Parathyroid adenoma (tissue), 2 donors: ENCODE results near the gene OR52E5.

Experiments
- H2AFZ ChIP-seq: fragments of 300-600 bp; sonication (generic); one replicate; pipeline ENCODE4 v1.7.0; 2017; ENCODE audit warnings: antibody characterized with exemption, mild to moderate bottlenecking
- H3K27ac ChIP-seq: fragments of 300-600 bp; sonication (generic); one replicate; pipeline ENCODE4 v1.7.0; 2017
- H3K27me3 ChIP-seq: fragments of 300-600 bp; sonication (generic); one replicate; pipeline ENCODE4 v1.7.0; 2017; ENCODE audit warnings: low read length; ENCODE audit not compliant: control insufficient read depth, insufficient read depth
- H3K36me3 ChIP-seq: fragments of 300-600 bp; sonication (generic); one replicate; pipeline ENCODE4 v1.7.0; 2017; ENCODE audit warnings: low read length; ENCODE audit not compliant: control insufficient read depth, insufficient read depth
- H3K4me1 ChIP-seq: fragments of 300-600 bp; sonication (generic); one replicate; pipeline ENCODE4 v1.7.0; 2017; ENCODE audit warnings: control low read depth
- H3K4me2 ChIP-seq: fragments of 300-600 bp; sonication (generic); one replicate; pipeline ENCODE4 v1.7.0; 2017; ENCODE audit warnings: low read length
- H3K4me3 ChIP-seq: fragments of 300-600 bp; sonication (generic); one replicate; pipeline ENCODE4 v1.7.0; 2017; ENCODE audit warnings: low read depth, low read length
- H3K79me2 ChIP-seq: fragments of 300-600 bp; sonication (generic); one replicate; pipeline ENCODE4 v1.7.0; 2017; ENCODE audit warnings: control low read depth
- H3K9ac ChIP-seq: fragments of 300-600 bp; sonication (generic); one replicate; pipeline ENCODE4 v1.7.0; 2017; ENCODE audit warnings: mild to moderate bottlenecking
- H3K9me3 ChIP-seq: fragments of 300-600 bp; sonication (generic); one replicate; pipeline ENCODE4 v1.7.0; 2017; ENCODE audit warnings: low read length; ENCODE audit not compliant: control insufficient read depth
- CTCF ChIP-seq: fragments of 300-600 bp; sonication (generic); IDR thresholded peaks from one replicate; pipeline ENCODE4 v1.7.0; 2017; ENCODE audit warnings: antibody characterized with exemption, mild to moderate bottlenecking
- donor health status: primary hyperparathyroidism.

The OR52E5 gene

GRCh38 chr11:5923427-5923776 lies 30.4 kb downstream of the OR52E5 start:
- no peak overlapping the region for H3K27ac ChIP-seq
- H3K36me3 ChIP-seq: no peaks in the 10 kb centered on the region
- H2AFZ ChIP-seq: no peak overlapping the region
- H3K4me2 ChIP-seq: no peak overlapping the region
- no peaks in the 10 kb centered on the region for H3K9me3 ChIP-seq
- H3K27me3 ChIP-seq: no peaks in the 10 kb centered on the region
- H3K4me1 ChIP-seq: no peaks in the 10 kb centered on the region
- no peak for TF ChIP-seq CTCF
- H3K79me2 ChIP-seq: no peaks in the 10 kb centered on the region
- H3K9ac ChIP-seq: no peak overlapping the region
- H3K4me3 ChIP-seq: no peak overlapping the region

- Histone ChIP-seq H3K9ac (no peak overlapping the region), H3K4me3 (no peak overlapping the region), H3K79me2 (no peaks in the 10 kb centered on the region), H3K27ac (no peak overlapping the region), H3K36me3 (no peaks in the 10 kb centered on the region), H3K9me3 (no peaks in the 10 kb centered on the region), H3K4me2 (no peak overlapping the region), H3K27me3 (no peaks in the 10 kb centered on the region), H2AFZ (no peak overlapping the region), H3K4me1 (no peaks in the 10 kb centered on the region)
- TF ChIP-seq CTCF: no peak
Observed at GRCh38 chr11:5923794-5924193, 30.8 kb downstream of the OR52E5 start.

- no peak for TF ChIP-seq CTCF
- Histone ChIP-seq H3K4me2 (no peak overlapping the region), H3K4me3 (no peak overlapping the region), H3K79me2 (no peaks in the 10 kb centered on the region), H2AFZ (no peak overlapping the region), H3K27ac (no peak overlapping the region), H3K9ac (no peak overlapping the region), H3K36me3 (no peaks in the 10 kb centered on the region), H3K4me1 (no peaks in the 10 kb centered on the region), H3K27me3 (no peaks in the 10 kb centered on the region), H3K9me3 (no peaks in the 10 kb centered on the region)
Observed at GRCh38 chr11:5928271-5928670, 35.3 kb downstream of the OR52E5 start.

GRCh38 chr11:5928811-5929210 lies 35.8 kb downstream of the OR52E5 start:
- no peaks in the 10 kb centered on the region for H3K9me3 ChIP-seq
- H3K27me3 ChIP-seq: no peaks in the 10 kb centered on the region

More at GRCh38 chr11:5928811-5929210, 35.8 kb downstream of the OR52E5 start:
- Histone ChIP-seq H3K4me2 (no peak overlapping the region), H3K9ac (no peak overlapping the region), H3K79me2 (no peaks in the 10 kb centered on the region), H3K4me1 (no peaks in the 10 kb centered on the region), H2AFZ (no peak overlapping the region), H3K36me3 (no peaks in the 10 kb centered on the region), H3K27ac (no peak overlapping the region), H3K4me3 (no peak overlapping the region)
- TF ChIP-seq CTCF: no peak
